GM21717 (cell line): ENCODE data around the gene ATP13A3.

Experiments used
- ATAC-seq: cut with Tn5 transposase; IDR thresholded peaks from one replicate; pipeline ENCODE4 v1.9.1; 2021; ENCODE audit warnings: mild to moderate bottlenecking, moderate library complexity; ENCODE audit not compliant: unreplicated experiment

Gene ATP13A3

DNA sequence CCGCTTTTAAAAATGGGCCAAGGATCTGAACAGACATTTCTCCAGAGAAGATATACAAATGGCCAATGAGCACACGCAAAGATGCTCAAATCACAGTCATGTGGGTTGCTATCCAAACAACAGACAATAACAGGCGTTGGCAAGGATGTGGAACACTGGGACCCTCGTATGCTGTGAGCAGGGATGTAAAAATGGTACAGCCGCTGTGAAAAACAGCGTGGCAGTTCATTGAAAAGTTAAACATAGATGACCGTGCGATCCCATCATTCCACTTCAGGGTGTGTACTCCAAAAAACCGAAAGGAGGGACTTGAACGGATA lies 110.6 kb downstream of the ATP13A3 start:
- no peak for ATAC-seq

DNA sequence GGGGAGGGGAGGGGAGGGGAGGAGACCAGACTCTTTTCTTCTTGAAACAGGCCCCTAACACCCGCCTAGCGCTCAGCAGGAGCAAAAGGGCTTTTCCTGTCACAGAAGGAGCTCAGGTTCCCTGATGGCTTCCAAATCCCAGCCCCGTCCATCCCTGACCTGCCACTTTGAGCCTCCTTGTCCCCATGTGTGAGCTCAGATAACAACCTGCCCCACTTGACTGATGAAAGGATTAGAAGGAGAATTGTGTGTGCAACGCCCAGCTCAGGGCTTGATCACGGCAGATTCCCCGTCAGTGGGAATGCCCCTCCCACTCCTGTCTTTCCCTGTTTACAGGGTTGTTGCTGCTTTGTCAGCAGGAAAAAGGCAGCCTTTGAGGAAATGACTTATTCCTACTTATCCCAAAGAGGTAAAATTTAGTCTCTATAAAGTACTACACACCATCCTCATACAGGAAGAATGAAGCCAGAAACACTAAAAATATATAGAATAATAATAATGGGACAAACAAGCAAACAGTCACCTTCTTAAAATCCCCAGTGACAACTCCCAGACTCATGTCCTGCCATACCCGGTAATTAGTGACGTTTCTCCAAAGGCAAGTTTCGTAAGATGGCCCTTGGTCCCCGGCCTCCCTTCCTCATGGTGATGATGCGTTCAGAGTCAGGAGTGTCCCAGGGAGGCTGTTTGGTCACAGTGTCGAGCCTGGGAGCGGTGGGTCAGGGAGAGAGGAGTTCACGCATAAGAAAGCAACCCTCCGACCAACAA lies 111.1 kb downstream of the ATP13A3 start:
- ATAC-seq: no peak

GRCh38 chr3:194374935-194375334 lies 111.9 kb downstream of the ATP13A3 start:
- no peak for ATAC-seq

DNA sequence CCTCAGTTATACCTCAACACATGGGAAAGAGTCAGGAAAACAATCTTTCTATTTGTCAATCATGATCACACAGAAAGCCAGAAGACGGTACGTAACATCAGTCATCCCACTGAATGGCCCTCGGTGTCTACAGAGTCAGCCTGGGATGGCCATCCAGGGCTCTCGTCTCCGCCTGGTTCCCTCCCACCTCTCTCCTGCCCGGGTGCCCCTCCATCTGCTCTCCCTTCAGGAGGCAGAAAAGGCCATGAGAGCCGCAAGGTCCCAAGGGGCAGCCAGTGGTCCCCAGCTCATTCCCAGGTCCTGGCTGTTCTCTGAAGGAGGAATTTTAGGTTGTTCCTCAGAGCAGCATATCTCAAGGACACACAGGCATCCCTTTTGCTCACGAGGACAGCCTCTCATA lies 112.9 kb downstream of the ATP13A3 start:
- ATAC-seq: no peak

GRCh38 chr3:194373028-194373427 lies 113.8 kb downstream of the ATP13A3 start:
- ATAC-seq: no peak

- ATAC-seq: no peak
These were observed 116.0 kb downstream of the ATP13A3 start for GRCh38 chr3:194370753-194371152.

- no peak for ATAC-seq
These were observed 117.1 kb downstream of the ATP13A3 start, which contains the start of gene LRRC15 for GRCh38 chr3:194369522-194370279. TSS of gene LRRC15 (minus strand) at chr3:194369743. CDS start at chr3:194361043, 8,700 bp downstream.

- ATAC-seq: no peak
These were observed 117.9 kb downstream of the ATP13A3 start for GRCh38 chr3:194368918-194369317.

DNA sequence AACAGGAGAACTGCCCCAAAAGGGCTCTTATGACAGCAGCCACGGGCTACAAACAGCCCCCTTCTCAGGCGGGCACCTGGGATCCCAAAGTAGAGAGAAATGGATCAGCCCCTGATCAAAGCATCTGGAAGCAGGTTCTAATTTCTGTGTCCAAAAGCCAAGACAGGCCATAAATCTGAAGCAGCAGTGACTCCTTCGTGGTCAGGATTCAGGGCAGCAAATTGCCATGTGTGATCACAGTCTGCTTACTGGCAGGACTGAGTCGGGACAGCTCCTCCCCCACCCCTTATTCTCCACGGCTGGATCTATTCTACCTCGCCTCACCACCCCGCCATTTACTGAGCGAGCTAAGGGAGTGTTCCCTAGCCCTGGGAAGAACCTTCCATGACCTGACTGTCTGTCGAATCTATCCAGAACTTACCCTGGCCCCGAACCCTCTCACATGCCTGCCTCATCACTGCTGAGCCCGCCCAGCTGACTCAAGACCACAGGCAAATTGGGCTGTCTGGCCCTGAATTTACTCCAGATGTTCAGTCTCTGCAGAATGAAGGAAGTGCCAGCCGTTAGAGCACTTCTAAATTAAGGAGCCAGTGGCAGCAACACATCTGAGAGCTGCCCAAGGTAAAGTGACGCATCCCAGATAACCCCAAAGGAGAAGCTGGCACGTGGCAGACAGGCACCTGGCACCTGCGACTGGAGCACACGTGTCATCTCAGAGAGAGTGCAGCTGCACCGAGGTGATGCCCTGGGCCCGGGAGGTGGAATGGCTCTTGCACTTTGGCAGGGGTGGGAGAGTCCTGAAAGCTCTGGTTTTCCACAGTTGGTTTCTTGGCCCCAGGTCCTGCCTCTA lies 118.6 kb downstream of the ATP13A3 start:
- ATAC-seq: no peak

- no peak for ATAC-seq
These were observed 120.8 kb downstream of the ATP13A3 start for GRCh38 chr3:194365978-194366490.

GRCh38 chr3:194365526-194365925 lies 121.3 kb downstream of the ATP13A3 start:
- ATAC-seq: no peak

- ATAC-seq: no peak
These were observed 122.0 kb downstream of the ATP13A3 start for GRCh38 chr3:194364652-194365434.

- no peak for ATAC-seq
These were observed 122.5 kb downstream of the ATP13A3 start for GRCh38 chr3:194364314-194364651.

GRCh38 chr3:194360568-194360967 lies 126.2 kb downstream of the ATP13A3 start:
- ATAC-seq: no peak

DNA sequence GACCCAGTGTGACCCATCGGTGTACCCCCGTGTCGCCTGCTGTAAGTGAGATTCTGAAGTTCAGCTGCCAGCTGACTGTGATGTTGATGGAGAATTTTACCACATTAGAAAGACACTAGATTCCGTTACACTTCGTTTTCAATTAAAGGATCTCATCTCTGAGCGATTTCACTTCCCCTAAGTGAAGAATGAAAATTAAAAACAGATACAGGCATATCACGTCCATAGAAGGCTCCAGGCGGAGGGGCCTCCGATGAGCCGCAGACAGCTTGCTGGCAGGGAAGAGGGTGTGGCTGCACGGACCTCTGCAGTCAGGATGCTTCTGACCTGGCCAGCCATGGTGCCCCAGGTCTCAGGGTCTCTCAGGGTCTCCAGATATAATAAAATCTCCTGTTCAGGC lies 129.1 kb downstream of the ATP13A3 start:
- ATAC-seq: no peak

GRCh38 chr3:194355379-194355778 lies 131.4 kb downstream of the ATP13A3 start:
- ATAC-seq: no peak

DNA sequence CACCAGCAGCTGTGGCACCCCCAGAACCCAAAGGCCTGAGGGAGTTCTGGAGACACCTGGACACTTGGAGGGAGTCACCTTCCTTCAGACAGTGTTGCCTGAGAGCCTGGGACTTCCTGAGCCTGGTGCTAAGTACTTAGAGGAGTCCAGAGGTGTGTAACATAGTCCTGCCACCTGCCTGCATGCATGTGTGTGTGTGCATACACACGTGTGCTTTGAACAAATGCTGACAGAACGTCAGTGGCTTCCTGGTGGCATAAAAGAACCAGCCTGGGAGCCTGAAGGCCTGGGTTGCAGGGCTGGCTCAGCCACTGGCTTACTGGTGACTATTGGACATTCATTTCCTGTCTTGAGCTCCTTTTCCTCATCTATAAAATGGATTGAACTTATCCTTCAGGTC lies 132.5 kb downstream of the ATP13A3 start:
- no peak for ATAC-seq
